Esophagus muscularis mucosa (tissue), 4 donors: Measurements from ENCODE around the gene SH3RF3. TPM values are rescaled to one million over a fixed set of nuclear protein-coding genes. Genes with fewer than 3 reads are reported as not detected.

Experiments used
- DNase-seq: peaks from one replicate; pipeline ENCODE4 v3.0.0-alpha.2; 2017; ENCODE audit errors: extremely low spot score
- H3K27ac ChIP-seq, 4 donors: fragments of 200-600 bp; sonication (generic); replicated peaks in 1 of 4; 1 replicate in 3 of 4; 2 replicates in 1 of 4; pipeline ENCODE4 v1.5.1; 2016 to 2019; ENCODE audit warnings: mild to moderate bottlenecking in 1 of 4
- H3K27me3 ChIP-seq, 4 donors: fragments of 200-600 bp; sonication (generic); one replicate each; pipeline versions ENCODE4 v1.5.1 to v1.6.0; 2016 to 2019
- H3K36me3 ChIP-seq, 4 donors: fragments of 200-600 bp; sonication (generic); one replicate each; pipeline ENCODE4 v1.5.1; 2016 to 2019
- H3K4me1 ChIP-seq, 4 donors: fragments of 200-600 bp; sonication (generic); one replicate each; pipeline ENCODE4 v1.5.1; 2016 to 2019
- H3K4me3 ChIP-seq, 4 donors: fragments of 200-600 bp; sonication (generic); 1 replicate in 2 of 4; 2 replicates in 2 of 4; pipeline ENCODE4 v1.5.1; 2016 to 2019; ENCODE audit warnings: mild to moderate bottlenecking in 4 of 4, moderate library complexity in 1 of 4
- H3K9me3 ChIP-seq, 4 donors: fragments of 200-600 bp; sonication (generic); 1 replicate in 3 of 4; 2 replicates in 1 of 4; pipeline ENCODE4 v1.5.1; 2016 to 2019
- CTCF ChIP-seq, 3 experiments: fragments of 200-600 bp in 2 of 3; fragments of 450-650 bp in 1 of 3; sonication (generic) in 2 of 3; IDR thresholded peaks; one replicate each; pipeline ENCODE4 v1.5.1; 2017 to 2019; ENCODE audit warnings: antibody characterized with exemption in 3 of 3, mild to moderate bottlenecking in 2 of 3, moderate library complexity in 1 of 3
- EP300 ChIP-seq: sonication (generic); formaldehyde crosslinking; IDR thresholded peaks from one replicate; pipeline ENCODE4 v1.6.1; 2017; ENCODE audit warnings: antibody characterized with exemption
- POLR2A ChIP-seq: fragments of 450-650 bp; IDR thresholded peaks from one replicate; pipeline ENCODE4 v1.6.1; 2017; ENCODE audit warnings: antibody characterized with exemption, moderate library complexity, mild to moderate bottlenecking, low read depth
- POLR2AphosphoS5 ChIP-seq, 2 donors: sonication (generic); formaldehyde crosslinking; IDR thresholded peaks; one replicate each; pipeline ENCODE4 v1.6.1; 2017; ENCODE audit warnings: antibody characterized with exemption in 2 of 2
- WGBS: methylation state at CpG from one replicate; pipeline ENCODE4 v1.1.5; 2018; 5-methylcytosine and 5-hydroxymethylcytosine counted together
- intact Hi-C: fragments of 100-400 bp; cut with DNase I; formaldehyde crosslinking; loops from one replicate; pipeline ENCODE4 v1.15.1; 2023
- total RNA-seq, 4 donors: library from RNA; depleted of rRNA; stranded (reverse); fragments of >200 nt; gene quantifications; one replicate each; pipeline versions ENCODE4 v1.1.0 to v1.2.1, GENCODE V29; 2016

SH3RF3 gene
- total RNA-seq, 4 donors from 2014 or later: 6.3 to 17.5 (median 11.3) TPM

GRCh38 chr2:109275120-109276012 is 146.4 kb downstream of the SH3RF3 start:
- no peaks in the 10 kb centered on the region for H3K27me3 ChIP-seq
- H3K4me1 ChIP-seq: peaks cover 11 to 28% (median 18%) of the 10 kb centered on the region in 4 donors
- no peak overlapping the region for H3K27ac ChIP-seq
- H3K4me3 ChIP-seq: no peak overlapping the region
- TF ChIP-seq POLR2A: no peak
- peak in 1 of 2 donors; percentile 11 for TF ChIP-seq POLR2AphosphoS5 (IDR thresholded peaks at IDR 0.05)
- TF ChIP-seq EP300: no peak
- no peak for TF ChIP-seq CTCF (IDR thresholded peaks at IDR 0.05)
- whole genome bisulfite sequencing: 84% methylated on average over 24 of the region's 26 CpGs
- no peak for DNase-seq
- no peaks in the 10 kb centered on the region for H3K9me3 ChIP-seq
- H3K36me3 ChIP-seq: no peaks in the 10 kb centered on the region
- intact Hi-C loops: no loop called here

GRCh38 chr2:109277406-109277805 is 148.4 kb downstream of the SH3RF3 start:
- TF ChIP-seq POLR2AphosphoS5 (IDR thresholded peaks at IDR 0.05): no peak
- TF ChIP-seq POLR2A: no peak
- no peak for TF ChIP-seq CTCF (IDR thresholded peaks at IDR 0.05)
- TF ChIP-seq EP300: no peak
- no peak overlapping the region for H3K27ac ChIP-seq
- peaks cover 0 to 14% (median 8%) of the 10 kb centered on the region in 4 donors for H3K4me1 ChIP-seq
- no peaks in the 10 kb centered on the region for H3K36me3 ChIP-seq
- intact Hi-C loops: no loop called here
- no peaks in the 10 kb centered on the region for H3K27me3 ChIP-seq
- H3K9me3 ChIP-seq: no peaks in the 10 kb centered on the region
- WGBS: 84% methylated on average over 11 of the region's 12 CpGs
- no peak overlapping the region for H3K4me3 ChIP-seq
- no peak for DNase-seq

- WGBS: 76% methylated on average over 13 of the region's 15 CpGs
- no peak overlapping the region for H3K4me3 ChIP-seq
- TF ChIP-seq CTCF (IDR thresholded peaks at IDR 0.05) (no peak), EP300 (peak; percentile 58), POLR2A (no peak), POLR2AphosphoS5 (IDR thresholded peaks at IDR 0.05) (peak in 1 of 2 donors; percentile 13)
- no peaks in the 10 kb centered on the region for H3K36me3 ChIP-seq
- intact Hi-C loops: no loop called here
- no peak for DNase-seq
- peaks cover 9 to 23% (median 16%) of the 10 kb centered on the region in 4 donors for H3K4me1 ChIP-seq
- H3K27ac ChIP-seq: no peak overlapping the region
- no peaks in the 10 kb centered on the region for H3K27me3 ChIP-seq
- H3K9me3 ChIP-seq: no peaks in the 10 kb centered on the region
Observed at GRCh38 chr2:109279243-109279860, 150.3 kb downstream of the SH3RF3 start.

- Histone ChIP-seq H3K9me3 (no peaks in the 10 kb centered on the region), H3K4me3 (no peak overlapping the region), H3K27ac (no peak overlapping the region), H3K4me1 (peaks cover 24 to 38% (median 31%) of the 10 kb centered on the region in 4 donors), H3K27me3 (no peaks in the 10 kb centered on the region), H3K36me3 (no peaks in the 10 kb centered on the region)
- 88% methylated on average over 7 of the region's 7 CpGs for WGBS
- intact Hi-C loops: no loop called here
- DNase-seq: no peak
- TF ChIP-seq CTCF (IDR thresholded peaks at IDR 0.05) (no peak), POLR2A (no peak), POLR2AphosphoS5 (IDR thresholded peaks at IDR 0.05) (no peak), EP300 (no peak)
Observed at GRCh38 chr2:109280804-109281203, 151.8 kb downstream of the SH3RF3 start.
